ENCODE data around the gene PBRM1.

Gene PBRM1

DNA sequence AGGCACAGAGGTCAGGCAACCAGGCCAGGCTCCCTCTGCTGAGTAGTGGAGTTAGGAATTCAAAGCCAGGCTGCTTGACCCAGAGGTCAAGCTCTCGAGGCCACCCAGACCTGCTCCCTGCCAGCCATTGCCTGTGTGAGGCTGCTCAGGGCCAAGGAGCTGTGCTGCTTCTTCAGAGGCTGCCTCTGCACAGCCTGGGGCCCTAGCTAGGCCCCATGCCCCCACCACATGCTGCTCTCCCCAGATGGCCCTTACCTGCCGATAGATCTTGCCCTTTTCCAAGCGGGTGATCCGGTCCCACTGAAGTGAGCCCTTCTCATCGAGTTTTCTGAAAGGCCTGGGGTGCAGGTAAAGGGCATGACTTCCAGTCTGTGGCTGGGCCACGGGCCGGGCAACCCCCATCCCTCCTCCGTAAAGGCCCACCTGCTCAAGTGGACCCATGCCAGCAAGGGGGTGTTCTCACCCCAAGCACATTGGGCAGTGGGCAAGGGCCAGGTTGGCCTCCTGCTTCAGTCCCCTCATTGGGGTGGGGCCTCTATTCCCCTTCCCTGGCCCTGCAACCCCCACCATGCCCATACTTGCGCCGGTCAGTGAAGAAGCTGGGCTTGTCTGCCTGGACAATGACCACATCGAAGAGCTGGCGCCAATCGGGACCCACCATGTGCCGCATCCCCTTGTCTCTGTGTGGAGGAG, 158.5 kb downstream of the PBRM1 start:
- TF ChIP-seq, protein P1, sequence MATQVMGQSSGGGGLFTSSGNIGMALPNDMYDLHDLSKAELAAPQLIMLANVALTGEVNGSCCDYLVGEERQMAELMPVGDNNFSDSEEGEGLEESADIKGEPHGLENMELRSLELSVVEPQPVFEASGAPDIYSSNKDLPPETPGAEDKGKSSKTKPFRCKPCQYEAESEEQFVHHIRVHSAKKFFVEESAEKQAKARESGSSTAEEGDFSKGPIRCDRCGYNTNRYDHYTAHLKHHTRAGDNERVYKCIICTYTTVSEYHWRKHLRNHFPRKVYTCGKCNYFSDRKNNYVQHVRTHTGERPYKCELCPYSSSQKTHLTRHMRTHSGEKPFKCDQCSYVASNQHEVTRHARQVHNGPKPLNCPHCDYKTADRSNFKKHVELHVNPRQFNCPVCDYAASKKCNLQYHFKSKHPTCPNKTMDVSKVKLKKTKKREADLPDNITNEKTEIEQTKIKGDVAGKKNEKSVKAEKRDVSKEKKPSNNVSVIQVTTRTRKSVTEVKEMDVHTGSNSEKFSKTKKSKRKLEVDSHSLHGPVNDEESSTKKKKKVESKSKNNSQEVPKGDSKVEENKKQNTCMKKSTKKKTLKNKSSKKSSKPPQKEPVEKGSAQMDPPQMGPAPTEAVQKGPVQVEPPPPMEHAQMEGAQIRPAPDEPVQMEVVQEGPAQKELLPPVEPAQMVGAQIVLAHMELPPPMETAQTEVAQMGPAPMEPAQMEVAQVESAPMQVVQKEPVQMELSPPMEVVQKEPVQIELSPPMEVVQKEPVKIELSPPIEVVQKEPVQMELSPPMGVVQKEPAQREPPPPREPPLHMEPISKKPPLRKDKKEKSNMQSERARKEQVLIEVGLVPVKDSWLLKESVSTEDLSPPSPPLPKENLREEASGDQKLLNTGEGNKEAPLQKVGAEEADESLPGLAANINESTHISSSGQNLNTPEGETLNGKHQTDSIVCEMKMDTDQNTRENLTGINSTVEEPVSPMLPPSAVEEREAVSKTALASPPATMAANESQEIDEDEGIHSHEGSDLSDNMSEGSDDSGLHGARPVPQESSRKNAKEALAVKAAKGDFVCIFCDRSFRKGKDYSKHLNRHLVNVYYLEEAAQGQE (IDR thresholded peaks at IDR 0.05; ENCODE audit: insufficient read depth in 1 of 2, low read depth in 2 of 2, low read length in 2 of 2), result no peak
- no peak for TF ChIP-seq POLR2AphosphoS5 (IDR thresholded peaks at IDR 0.05; ENCODE audit: low read depth, low read length)
- TF ChIP-seq TAF1 (IDR thresholded peaks at IDR 0.05; ENCODE audit: borderline replicate concordance, insufficient read depth, low read length), result no peak
- TF ChIP-seq FOXP2 (optimal IDR thresholded peaks at IDR 0.05; ENCODE audit: borderline replicate concordance, extremely low read depth, extremely low read length, insufficient read depth), result no peak
- no peak for TF ChIP-seq SIN3A (IDR thresholded peaks at IDR 0.05; ENCODE audit: borderline replicate concordance, insufficient read depth, low read length)

DNA sequence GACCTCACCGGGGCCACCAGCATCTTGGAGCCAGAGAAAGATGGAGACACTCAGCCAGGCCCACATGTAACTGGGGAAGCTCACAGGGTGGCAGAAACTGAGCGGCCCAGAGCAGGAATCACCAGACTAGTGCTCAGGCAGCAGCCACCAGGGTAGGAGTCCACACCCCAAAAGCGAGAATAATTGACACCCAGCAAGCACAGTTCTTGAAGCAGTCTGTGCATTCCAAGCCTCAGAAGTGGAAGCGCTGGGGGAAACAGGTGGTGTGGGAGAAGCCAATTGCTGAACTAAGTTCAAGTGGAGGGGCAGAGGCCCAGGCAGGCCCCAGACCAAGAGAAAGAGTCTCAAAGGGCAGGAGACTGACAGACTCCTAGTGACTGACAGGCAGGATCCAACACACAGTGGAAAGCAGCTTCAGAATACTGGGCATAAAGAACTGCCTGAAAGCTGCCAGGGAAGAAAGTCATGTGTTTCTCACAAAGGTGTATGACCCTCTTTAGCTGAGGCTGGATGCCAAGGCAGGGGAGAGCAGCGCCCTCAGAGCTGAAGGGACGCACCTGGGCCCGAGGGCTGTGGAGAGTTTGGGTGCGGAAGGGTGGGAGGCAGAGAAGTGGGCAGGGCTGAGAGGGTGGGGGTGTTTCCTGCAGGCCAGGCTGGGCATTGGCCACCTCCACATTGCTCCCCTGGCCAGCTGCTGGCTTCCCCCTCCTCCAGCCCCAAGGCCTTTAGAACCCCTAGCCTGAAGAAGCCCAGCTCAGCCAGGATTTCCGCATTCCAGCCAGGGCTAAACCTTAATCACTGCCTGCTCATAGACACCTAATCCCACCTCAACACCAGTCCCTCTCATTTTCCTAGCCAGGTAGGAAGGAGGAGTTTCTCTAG, 159.8 kb downstream of the PBRM1 start:
- TF ChIP-seq SIN3A (IDR thresholded peaks at IDR 0.05; ENCODE audit: borderline replicate concordance, insufficient read depth, low read length) (no peak), TAF1 (IDR thresholded peaks at IDR 0.05; ENCODE audit: borderline replicate concordance, insufficient read depth, low read length) (no peak), POLR2AphosphoS5 (IDR thresholded peaks at IDR 0.05; ENCODE audit: low read depth, low read length) (no peak), FOXP2 (optimal IDR thresholded peaks at IDR 0.05; ENCODE audit: borderline replicate concordance, extremely low read depth, extremely low read length, insufficient read depth) (no peak)
- TF ChIP-seq, protein P1 (IDR thresholded peaks at IDR 0.05; ENCODE audit: insufficient read depth in 1 of 2, low read depth in 2 of 2, low read length in 2 of 2), result no peak

DNA sequence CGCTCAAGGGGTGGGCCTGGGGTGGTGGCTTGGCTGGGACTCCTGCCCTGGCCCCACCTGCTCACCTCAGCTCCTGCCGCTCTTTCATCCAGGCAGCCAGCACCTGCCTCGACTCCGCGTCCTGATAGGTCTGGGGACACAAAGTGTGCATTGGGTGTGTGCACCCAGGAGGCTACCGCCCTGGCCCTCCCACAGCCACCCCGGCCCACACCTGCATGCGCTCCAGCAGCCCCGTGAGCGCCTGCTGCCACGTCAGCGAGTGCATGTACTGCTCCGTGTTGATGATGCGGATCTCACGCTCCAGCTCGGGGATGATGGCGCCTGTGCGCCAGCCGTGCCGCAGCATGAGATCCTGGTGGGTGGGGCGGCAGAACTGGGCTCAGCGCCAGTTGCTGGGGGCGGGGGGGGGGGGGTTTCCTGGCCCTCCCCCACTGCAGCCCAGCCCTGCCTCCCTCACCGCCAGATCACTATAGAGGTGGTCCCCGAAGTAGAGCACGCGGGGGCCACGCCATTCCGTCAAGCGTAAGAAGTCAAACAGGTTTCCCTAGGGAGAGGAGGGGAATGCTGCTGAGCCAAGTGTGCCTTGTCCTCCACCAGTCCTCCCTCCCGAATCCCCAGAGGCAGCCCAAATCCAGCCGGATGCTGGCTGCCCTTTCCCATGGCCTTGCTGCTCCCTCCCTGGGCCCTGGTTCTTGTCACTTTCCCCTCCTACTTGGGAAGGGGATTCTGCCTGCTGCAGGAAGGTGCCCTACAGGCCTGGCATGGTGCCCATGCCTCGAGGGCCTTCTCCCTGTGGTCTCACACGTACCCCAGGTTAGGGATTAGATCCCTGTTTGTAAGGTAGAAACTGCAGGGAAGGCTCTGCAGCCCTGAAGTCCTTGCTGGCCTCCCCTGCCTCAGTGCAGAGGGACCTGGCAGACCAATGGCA, 160.7 kb downstream of the PBRM1 start:
- TF ChIP-seq POLR2AphosphoS5 (IDR thresholded peaks at IDR 0.05; ENCODE audit: low read depth, low read length) (no peak), TAF1 (IDR thresholded peaks at IDR 0.05; ENCODE audit: borderline replicate concordance, insufficient read depth, low read length) (no peak), FOXP2 (optimal IDR thresholded peaks at IDR 0.05; ENCODE audit: borderline replicate concordance, extremely low read depth, extremely low read length, insufficient read depth) (no peak)

DNA sequence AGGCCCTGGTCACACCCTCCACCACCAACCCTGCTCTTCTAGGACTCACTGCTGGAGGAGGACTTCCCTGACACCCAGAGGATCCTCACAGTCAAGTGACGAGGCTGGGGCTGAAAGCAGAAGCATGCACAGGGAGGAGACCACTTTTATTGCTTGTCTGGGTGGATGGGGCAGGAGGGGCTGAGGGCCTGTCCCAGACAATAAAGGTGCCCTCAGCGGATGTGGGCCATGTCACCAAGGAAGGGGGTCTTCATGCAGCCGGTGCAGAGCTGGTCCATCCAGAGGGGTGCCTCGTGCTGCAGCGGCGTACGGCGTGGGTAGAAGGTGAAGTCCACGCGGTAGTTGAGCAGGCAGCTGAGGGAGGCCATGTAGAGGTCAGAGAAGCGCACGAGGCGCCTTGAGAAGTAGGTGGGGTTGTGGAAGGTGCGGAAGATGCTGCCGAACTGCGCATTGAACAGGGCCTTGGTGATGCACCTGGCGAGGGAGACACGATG, 161.4 kb downstream of the PBRM1 start:
- TF ChIP-seq FOXP2 (optimal IDR thresholded peaks at IDR 0.05; ENCODE audit: borderline replicate concordance, extremely low read depth, extremely low read length, insufficient read depth) (no peak), SIN3A (IDR thresholded peaks at IDR 0.05; ENCODE audit: borderline replicate concordance, insufficient read depth, low read length) (no peak), TAF1 (IDR thresholded peaks at IDR 0.05; ENCODE audit: borderline replicate concordance, insufficient read depth, low read length) (no peak), POLR2AphosphoS5 (IDR thresholded peaks at IDR 0.05; ENCODE audit: low read depth, low read length) (no peak)
- TF ChIP-seq, protein P1 (IDR thresholded peaks at IDR 0.05; ENCODE audit: insufficient read depth in 1 of 2, low read depth in 2 of 2, low read length in 2 of 2), result no peak
